IPS-11a (cell line): ENCODE measurements around the gene CHEK1.
"Not testable (repeated sequence)": the region's sequence is repeated elsewhere in the genome, so short reads cannot be mapped to it uniquely, and the experiment has no call there.

Source experiments
- H3K4me3 ChIP-seq: one replicate; pipeline ENCODE4 v1.5.1; 2013; ENCODE audit warnings: low read depth, low read length, control low read depth

Gene CHEK1

GRCh38 chr11:125624756-125625213 lies at the start of gene CHEK1:
Gene CHEK1 (plus strand): TSS chr11:125625163. CDS start chr11:125626769, 1,606 bp downstream.
- H3K4me3 ChIP-seq, result peak within 1 kb of the TSS; percentile 90

GRCh38 chr11:125577181-125577580 lies 47.8 kb upstream of the CHEK1 start:
- not testable (repeated sequence) for H3K4me3 ChIP-seq

DNA sequence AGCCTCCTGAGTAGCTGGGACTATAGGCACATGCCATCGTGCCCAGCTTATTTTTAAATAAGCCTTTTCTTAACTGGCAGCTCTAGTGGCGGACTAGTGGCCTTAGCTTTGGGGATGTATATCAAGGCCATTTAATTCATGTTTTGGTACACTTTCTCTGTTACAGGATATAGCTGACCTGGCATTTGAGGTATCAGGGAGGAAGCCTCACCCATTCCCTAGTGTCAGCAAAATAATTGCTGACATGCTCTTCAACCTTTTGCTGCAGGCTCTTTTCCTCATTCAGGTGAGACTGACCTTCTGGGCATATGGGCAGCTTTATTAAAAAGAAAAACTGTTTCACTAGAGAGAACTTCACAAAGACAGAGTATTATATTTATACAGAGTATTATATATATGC lies 46.2 kb upstream of the CHEK1 start:
- no peak overlapping the region for H3K4me3 ChIP-seq

- no peak overlapping the region for H3K4me3 ChIP-seq
These were observed 45.2 kb upstream of the CHEK1 start for GRCh38 chr11:125579811-125580210.

GRCh38 chr11:125583496-125583895 lies 41.5 kb upstream of the CHEK1 start:
- H3K4me3 ChIP-seq, result no peak overlapping the region

- no peak overlapping the region for H3K4me3 ChIP-seq
These were observed 39.5 kb upstream of the CHEK1 start for GRCh38 chr11:125585487-125585886.

DNA sequence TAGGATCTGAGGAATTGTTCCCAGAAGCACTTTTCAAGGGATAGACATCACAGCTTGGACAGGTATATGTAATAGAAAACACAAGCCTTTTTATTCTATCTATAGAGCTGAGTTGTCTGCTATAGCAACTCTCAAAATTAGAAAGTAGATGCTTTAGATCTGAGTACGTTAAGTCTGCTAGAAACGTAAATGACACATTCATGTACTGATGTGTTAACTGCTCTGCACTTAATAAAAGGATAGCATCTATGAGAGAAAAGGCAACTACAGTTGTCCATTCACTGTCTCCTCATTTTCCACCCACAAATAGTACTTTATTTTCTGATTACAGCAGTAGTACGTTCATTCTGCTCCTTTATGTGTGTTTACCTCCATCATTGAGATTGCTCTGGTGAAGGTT lies 38.3 kb upstream of the CHEK1 start:
- H3K4me3 ChIP-seq, result no peak overlapping the region

GRCh38 chr11:125587480-125587879 lies 37.5 kb upstream of the CHEK1 start:
- no peak overlapping the region for H3K4me3 ChIP-seq

DNA sequence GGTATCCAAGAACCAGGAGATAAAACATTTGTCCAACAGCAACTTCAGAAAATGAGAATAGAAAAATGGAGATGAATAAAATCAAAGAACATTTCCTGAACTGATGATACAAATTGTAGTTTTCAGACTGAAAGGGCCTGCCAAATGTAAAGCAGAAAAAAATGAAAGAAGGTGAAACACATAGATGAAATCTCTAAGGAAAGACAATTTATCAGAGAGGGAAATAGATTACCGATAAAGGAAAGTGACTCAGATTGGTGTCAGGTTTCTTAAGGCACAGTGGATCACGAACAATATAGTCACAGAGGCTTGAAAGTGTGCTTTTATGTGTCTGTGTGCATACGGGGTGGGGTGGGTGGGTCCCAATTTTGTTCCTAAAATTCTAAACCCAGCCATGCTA lies 36.5 kb upstream of the CHEK1 start:
- H3K4me3 ChIP-seq, result no peak overlapping the region

- H3K4me3 ChIP-seq, result peak overlapping the region; percentile 96
These were observed 33.2 kb upstream of the CHEK1 start for GRCh38 chr11:125591649-125592304.

- peak within 1 kb of the TSS; percentile 96 for H3K4me3 ChIP-seq
These were observed 32.5 kb upstream of the CHEK1 start, which contains the start of gene STT3A for GRCh38 chr11:125592305-125593113. Gene STT3A (plus strand): TSS chr11:125592852. CDS start chr11:125595916, 3,064 bp downstream.

GRCh38 chr11:125593114-125593820 lies 31.7 kb upstream of the CHEK1 start:
- H3K4me3 ChIP-seq, result peak overlapping the region; percentile 96

DNA sequence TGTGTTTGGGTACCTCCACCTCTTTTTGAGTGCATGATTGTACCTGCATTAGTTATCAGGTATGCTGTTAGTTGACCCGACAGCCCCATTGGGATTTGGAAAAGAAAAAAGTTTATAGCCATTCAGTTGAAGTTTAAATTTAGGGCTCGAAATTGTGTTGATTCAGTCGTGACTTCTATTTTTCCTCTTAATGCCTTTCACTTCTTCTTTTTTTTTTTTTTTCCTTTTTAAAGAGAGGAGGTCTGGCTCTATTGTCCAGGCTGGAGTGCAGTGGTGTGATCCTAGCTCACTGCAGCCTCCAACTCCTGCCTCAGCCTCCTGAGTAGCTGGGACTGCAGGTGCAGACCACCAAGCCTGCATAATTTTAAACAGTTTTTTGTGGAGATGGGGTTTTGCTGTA lies 30.0 kb upstream of the CHEK1 start:
- H3K4me3 ChIP-seq, result no peak overlapping the region

DNA sequence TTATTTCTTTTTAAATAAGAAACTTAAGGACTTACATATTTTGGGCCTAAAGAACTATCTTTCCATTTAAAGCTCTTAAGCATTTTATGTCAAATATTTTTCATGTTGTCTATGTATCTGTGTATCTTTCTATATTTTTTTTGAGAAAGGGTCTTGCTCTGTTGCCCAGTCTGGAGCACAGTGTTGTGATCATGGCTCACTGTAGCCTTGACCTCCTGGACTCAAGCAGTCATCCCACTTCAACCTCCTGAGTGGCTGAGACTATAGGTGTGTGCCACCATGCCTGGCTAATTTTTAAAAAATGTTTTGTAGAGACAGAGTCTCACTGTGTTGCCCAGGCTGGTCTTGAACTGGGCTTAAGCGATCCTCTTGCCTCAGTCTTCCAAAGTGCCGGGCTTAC lies 24.3 kb upstream of the CHEK1 start:
- H3K4me3 ChIP-seq, result no peak overlapping the region

DNA sequence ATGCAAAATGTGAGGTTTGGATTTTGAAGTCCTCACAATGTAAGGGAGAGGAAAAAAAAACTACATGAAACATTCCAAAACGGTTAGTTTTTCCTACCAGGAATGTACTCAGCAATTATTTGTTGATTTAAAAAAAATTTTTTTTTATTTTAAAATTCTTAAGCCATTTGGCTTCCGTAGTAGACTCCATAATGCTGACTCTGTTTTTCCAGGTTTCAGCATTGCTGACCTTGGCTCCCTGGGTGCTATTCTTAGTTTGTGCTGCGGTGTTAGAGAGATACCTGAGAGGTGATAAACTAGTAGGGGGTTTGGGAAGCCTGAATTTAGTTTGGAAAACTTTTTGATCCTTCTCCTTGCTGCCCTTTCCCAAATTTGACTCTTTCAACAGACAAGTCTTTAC lies 21.8 kb upstream of the CHEK1 start:
- no peak overlapping the region for H3K4me3 ChIP-seq

- H3K4me3 ChIP-seq, result no peak overlapping the region
These were observed 19.5 kb upstream of the CHEK1 start for GRCh38 chr11:125605417-125605816.

DNA sequence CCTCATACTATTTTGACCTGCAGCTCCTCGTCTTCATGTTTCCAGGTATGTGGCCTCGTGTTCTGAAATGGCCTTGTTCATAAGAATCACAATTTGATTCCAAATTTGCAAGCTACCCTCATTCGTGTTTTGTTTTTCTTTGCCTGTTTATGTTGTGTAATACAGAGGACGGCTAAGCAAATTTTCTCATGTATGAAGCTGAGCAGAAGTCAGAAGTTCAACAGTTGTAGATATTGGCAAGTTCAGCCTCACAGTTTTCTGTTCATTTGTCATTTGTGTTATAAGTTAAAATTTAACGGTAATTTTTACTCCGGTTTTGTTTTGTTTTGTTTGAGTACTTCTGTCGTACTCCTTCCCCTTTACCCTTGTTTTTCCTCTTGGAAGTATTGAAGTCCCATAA lies 15.4 kb upstream of the CHEK1 start:
- H3K4me3 ChIP-seq, result no peak overlapping the region

GRCh38 chr11:125618383-125618782 lies 6.6 kb upstream of the CHEK1 start:
- no peak overlapping the region for H3K4me3 ChIP-seq

- no peak overlapping the region for H3K4me3 ChIP-seq
These were observed 3.0 kb upstream of the CHEK1 start for GRCh38 chr11:125621995-125622394.

GRCh38 chr11:125623064-125623463 lies 1.9 kb upstream of the CHEK1 start:
- no peak overlapping the region for H3K4me3 ChIP-seq

- H3K4me3 ChIP-seq, result peak overlapping the region; percentile 90
These were observed 264 bp downstream of the CHEK1 start for GRCh38 chr11:125625225-125625629.
